MM.1S (cell line): ENCODE measurements around the gene ATP8B3.

Source experiments
- CTCF ChIP-seq: fragments of 300-600 bp; sonication (generic); IDR thresholded peaks from 2 replicates; pipeline ENCODE4 v1.5.1; 2016; ENCODE audit warnings: antibody characterized with exemption, low read length, mixed read lengths
- EZH2 ChIP-seq: fragments of 300-600 bp; sonication (generic); optimal IDR thresholded peaks from 2 replicates; pipeline ENCODE3; 2017; ENCODE audit warnings: low read depth, mild to moderate bottlenecking, antibody characterized with exemption, low read length, mixed read lengths
- EZH2phosphoT487 ChIP-seq: fragments of 300-600 bp; sonication (generic); IDR thresholded peaks from 2 replicates; pipeline ENCODE4 v1.6.1; 2018; ENCODE audit warnings: antibody characterized with exemption, low read length

- TF ChIP-seq CTCF (no peak), EZH2 (no peak), EZH2phosphoT487 (no peak)
Observed at GRCh38 chr19:1777149-1777548, 34.9 kb downstream of the ATP8B3 start.
